Hematopoietic multipotent progenitor cell (in vitro differentiated cells): ENCODE results near the gene FRMPD2. TPM values are rescaled to one million over a fixed set of nuclear protein-coding genes. Genes with fewer than 3 reads are reported as not detected.
"Not testable (repeated sequence)": the region's sequence is repeated elsewhere in the genome, so short reads cannot be mapped to it uniquely, and the experiment has no call there.

Experiments
- DNase-seq, 3 donors: peaks; one replicate each; pipeline ENCODE4 v3.0.0-alpha.2; 2011 to 2015; ENCODE audit warnings: low read depth in 2 of 3, low spot score in 2 of 3
- total RNA-seq: library from RNA; depleted of rRNA; stranded (reverse); fragments of >200 nt; gene quantifications from one replicate; pipeline ENCODE4 v1.2.3, GENCODE V29; 2012

FRMPD2 gene
- total RNA-seq, 1 donor = not detected

- no peak for DNase-seq
These were observed 36.9 kb downstream of the FRMPD2 start for GRCh38 chr10:48237259-48238250.

- DNase-seq = no peak
These were observed 38.3 kb downstream of the FRMPD2 start for GRCh38 chr10:48236199-48236621.

DNA sequence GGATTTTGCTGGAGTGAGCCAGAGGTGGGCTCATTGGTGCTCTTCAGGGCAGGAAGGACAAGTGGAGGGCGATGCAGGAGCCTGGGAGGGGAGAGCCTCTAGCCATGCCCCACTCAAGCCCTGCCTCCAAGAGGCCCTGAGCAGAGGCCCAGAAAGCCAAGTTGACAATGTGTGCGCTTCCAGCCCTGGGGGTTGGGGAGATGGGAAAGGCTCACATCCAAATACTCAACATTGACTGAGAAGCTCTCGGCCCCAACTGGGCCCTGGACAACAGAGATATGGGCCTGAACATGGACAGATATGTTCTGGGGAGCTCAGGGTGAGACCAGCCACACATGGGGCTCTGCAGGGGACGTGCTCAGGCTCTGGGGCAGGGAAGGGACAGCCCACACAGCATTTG is 39.0 kb downstream of the FRMPD2 start:
- no peak for DNase-seq

- DNase-seq = no peak
These were observed 39.7 kb downstream of the FRMPD2 start for GRCh38 chr10:48234787-48235186.

- DNase-seq = no peak
These were observed 40.2 kb downstream of the FRMPD2 start for GRCh38 chr10:48234295-48234694.

- DNase-seq = no peak
These were observed 40.9 kb downstream of the FRMPD2 start for GRCh38 chr10:48233559-48234005.

- DNase-seq = no peak
These were observed 41.6 kb downstream of the FRMPD2 start for GRCh38 chr10:48232717-48233447.

DNA sequence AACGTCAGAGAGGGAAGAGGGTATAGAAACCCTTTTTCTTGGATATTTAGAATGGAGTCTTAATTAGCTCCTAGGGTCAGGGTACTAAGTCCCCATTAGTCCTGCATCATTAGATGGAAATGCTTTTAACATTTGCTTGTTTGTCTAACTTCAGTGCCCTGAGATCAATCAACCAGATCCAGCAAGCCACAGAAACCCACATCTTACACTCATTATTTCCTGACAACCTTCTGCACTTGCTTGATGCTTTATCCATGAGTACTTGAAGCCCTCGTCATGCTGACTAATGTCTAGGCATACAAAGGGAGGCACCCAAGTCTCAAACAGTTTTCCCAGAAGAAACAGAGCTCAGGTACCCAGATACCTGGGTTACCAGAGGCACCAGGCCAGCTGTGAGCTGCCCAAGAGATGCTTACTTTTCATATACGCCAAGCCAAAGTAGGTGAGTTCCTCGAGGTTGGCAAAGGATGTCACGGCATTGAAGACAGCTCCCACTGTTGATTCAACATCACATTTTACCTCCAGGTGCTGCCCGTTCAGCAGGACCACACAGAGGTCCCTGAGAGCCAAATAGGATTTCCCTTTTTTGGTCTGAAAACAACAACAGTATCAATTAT is 42.7 kb downstream of the FRMPD2 start:
- peak in 1 of 3 donors; percentile 5 for DNase-seq

DNA sequence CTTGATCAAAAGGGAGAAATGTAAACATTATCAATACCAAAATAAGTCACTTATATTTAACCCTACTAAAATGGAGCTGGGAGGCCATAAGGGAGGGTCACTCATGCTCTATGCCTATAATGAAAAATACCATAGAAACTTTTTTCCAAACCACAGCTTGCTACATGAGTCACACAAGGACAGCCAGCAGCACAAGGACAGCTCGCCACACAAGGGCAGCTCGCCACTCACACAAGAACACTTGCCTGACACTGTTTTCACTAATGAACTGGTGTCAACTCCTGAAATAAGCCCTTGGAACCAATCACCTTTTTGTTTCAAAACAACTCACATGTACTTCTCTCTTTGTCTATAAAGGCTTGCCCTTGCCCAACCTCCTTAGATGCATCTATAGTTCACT is 43.3 kb downstream of the FRMPD2 start:
- DNase-seq = no peak

GRCh38 chr10:48227213-48227612 is 47.3 kb downstream of the FRMPD2 start:
- DNase-seq = no peak

- DNase-seq = no peak
These were observed 49.4 kb downstream of the FRMPD2 start for GRCh38 chr10:48224979-48225560.

- DNase-seq = no peak
These were observed 50.2 kb downstream of the FRMPD2 start for GRCh38 chr10:48224296-48224695.

- DNase-seq = no peak
These were observed 52.7 kb downstream of the FRMPD2 start for GRCh38 chr10:48221814-48222213.

GRCh38 chr10:48221031-48221430 is 53.5 kb downstream of the FRMPD2 start:
- DNase-seq = not testable (repeated sequence)

DNA sequence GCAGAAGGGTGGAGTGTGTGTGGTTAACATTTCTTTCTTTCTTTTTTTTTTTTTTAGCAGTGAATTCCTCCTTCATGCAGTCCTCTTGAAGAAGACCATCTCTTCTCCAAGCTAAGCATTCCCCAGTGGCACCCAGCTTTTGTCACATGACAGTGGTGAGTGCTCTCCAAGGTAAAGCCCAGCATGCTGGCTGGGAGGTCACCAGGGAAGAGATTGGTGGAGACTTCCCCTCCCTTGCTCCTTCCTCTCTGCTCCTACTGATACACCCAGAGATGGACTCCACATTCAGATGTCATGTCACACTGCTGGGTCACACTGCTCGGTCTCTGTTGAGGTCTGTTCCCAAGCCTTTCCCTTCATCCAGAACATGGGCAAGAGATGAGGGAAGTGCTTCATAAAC is 55.3 kb downstream of the FRMPD2 start:
- no peak for DNase-seq

DNA sequence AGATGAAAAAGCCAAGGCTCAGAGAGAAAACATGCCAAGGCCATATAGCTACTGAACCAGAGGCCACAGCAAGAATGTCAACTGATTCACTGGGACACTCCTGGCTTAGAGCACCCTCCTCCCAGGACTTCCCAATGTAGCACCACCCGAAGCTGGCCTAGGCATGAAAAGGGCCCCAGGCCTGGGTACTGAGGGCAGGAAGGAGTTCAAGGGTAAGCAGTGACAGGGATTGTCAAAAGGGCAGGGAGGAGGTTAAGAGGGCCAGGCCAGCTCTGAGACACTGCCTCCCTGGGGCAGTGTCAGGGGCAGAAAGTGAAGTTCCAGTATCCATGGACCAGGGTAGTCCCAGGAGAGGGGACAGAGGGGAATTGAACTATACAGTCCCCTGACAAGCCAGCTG is 57.8 kb downstream of the FRMPD2 start:
- DNase-seq = no peak

GRCh38 chr10:48216204-48216505 is 58.3 kb downstream of the FRMPD2 start:
- DNase-seq = no peak

GRCh38 chr10:48215486-48216203 is 58.9 kb downstream of the FRMPD2 start:
- DNase-seq = peak in 2 of 3 donors; percentile 29 to 59

DNA sequence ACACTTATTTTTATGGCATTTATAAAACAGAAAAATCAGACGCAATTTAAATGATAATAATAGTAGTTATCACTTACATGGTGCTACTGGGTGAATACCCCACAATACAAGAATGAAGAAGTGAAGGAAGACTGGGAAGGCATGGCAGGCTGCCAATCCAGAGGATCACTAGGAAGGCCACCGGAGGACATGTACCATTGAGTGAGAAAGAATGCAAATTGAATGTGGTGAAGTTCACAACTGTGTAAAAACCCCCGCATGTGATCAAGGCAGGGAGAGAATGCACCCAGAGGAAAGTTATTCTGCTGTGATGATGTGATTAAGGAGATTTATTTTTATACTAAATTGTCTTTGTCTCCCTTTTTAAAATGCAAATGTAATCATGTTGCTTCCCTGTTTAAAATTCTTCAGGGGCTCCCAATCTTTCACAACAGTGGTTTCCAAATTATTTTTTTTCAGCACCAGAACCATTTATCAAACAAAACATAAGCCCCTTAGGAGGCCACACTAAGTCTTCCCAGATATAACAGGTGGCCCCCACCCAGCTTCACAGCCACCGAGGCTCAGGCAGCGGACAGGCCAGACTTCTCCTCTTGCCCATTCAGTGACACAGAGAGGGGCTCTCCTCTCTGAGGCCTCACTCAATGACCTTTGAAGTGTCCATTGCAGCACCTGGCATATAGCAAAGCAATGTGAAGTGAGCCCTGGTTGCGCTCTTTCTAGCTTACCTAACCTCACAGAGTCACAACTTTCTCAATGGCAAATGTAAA is 59.6 kb downstream of the FRMPD2 start:
- DNase-seq = no peak

DNA sequence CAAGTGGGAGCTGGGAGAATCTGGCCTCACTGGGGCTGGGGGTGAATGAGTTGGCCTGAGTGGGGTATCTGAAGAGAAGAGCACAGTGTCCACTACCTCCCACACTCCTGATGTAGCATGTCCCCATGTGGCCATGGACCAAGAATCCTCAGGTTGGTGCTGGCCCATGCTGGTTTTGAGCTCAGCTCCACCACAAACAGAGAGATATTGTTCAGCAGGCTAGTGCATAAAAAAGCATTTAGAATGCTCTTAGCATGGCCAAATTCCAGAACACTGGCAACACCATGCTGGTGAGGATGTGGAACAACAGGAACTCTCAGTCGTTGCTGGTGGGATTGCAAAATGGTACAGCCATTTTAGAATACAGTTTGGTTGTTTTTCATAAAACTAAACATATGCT is 61.4 kb downstream of the FRMPD2 start:
- no peak for DNase-seq
